ENCODE results near the gene LAMA2.

GRCh38 chr6:129164032-129164431 lies 281.1 kb downstream of the LAMA2 start:
- TF ChIP-seq EZH2 (IDR thresholded peaks at IDR 0.05; ENCODE audit: borderline replicate concordance, insufficient read depth, low read length, poor library complexity, severe bottlenecking): no peak
- no peak for TF ChIP-seq CTCF (IDR thresholded peaks at IDR 0.05; ENCODE audit: poor library complexity, severe bottlenecking)
- TF ChIP-seq EP300 (conservative IDR thresholded peaks at IDR 0.05; ENCODE audit: poor library complexity, severe bottlenecking): no peak
